Measurements from ENCODE around the gene EPHA4.

- TF ChIP-seq CTCF (IDR thresholded peaks at IDR 0.05) (no peak), POLR2A (IDR thresholded peaks at IDR 0.05) (no peak)
Observed at GRCh38 chr2:221448057-221448843, 123.9 kb downstream of the EPHA4 start.
